ENCODE data around the gene TPCN1. TPM values are rescaled to one million over a fixed set of nuclear protein-coding genes. Genes with fewer than 3 reads are reported as not detected.

TPCN1 gene
- total RNA-seq, 1 experiment from 2014 or later = 13.5 TPM

- Histone ChIP-seq H2AK5ac (ENCODE audit: insufficient read length, low read length) (no peak overlapping the region), H3K9me3 (ENCODE audit: control insufficient read depth, low read depth, low read length) (no peaks in the 10 kb centered on the region), H3T11ph (ENCODE audit: low read length) (no peak overlapping the region), H2AFZ (ENCODE audit: low read length) (no peak overlapping the region), H3K79me1 (ENCODE audit: insufficient read depth, low read depth, low read length, poor library complexity, severe bottlenecking) (no peaks in the 10 kb centered on the region), H3K9ac (ENCODE audit: extremely low read depth, insufficient read length, low read length) (no peak overlapping the region), H2BK5ac (ENCODE audit: insufficient read length, low read length) (no peak overlapping the region), H4K91ac (ENCODE audit: insufficient read length, low read depth, low read length) (no peak overlapping the region), H4K20me1 (ENCODE audit: control insufficient read depth, insufficient read depth, insufficient read length) (no peaks in the 10 kb centered on the region), H3K4me1 (ENCODE audit: insufficient read depth, low read length) (peaks cover 4% of the 10 kb centered on the region; the same call in 1 of the 2 replicates), H2BK15ac (ENCODE audit: low read depth, low read length) (no peak overlapping the region), H3K18ac (ENCODE audit: insufficient read length, low read depth, low read length) (no peak overlapping the region), H4K8ac (replicated peaks; ENCODE audit: insufficient read length, low read depth, low read length) (no peak overlapping the region), H2BK20ac (ENCODE audit: low read depth, low read length, poor library complexity, severe bottlenecking) (no peak overlapping the region), H3K14ac (ENCODE audit: insufficient read depth, low read length) (no peak overlapping the region), H3K79me2 (ENCODE audit: insufficient read depth, low read length) (peaks cover 1% of the 10 kb centered on the region; the same call in 1 of the 2 replicates), H3K27ac (ENCODE audit: insufficient read length, low read depth, low read length) (no peak overlapping the region), H3K4me2 (ENCODE audit: insufficient read depth, insufficient read length, low read length) (no peak overlapping the region), H3K23ac (ENCODE audit: insufficient read length, low read depth, low read length) (no peak overlapping the region), H2BK120ac (ENCODE audit: low read depth, low read length, poor library complexity, severe bottlenecking) (no peak overlapping the region), H2BK12ac (ENCODE audit: insufficient read length, low read depth, low read length) (no peak overlapping the region), H4K5ac (ENCODE audit: insufficient read length, low read depth, low read length) (no peak overlapping the region), H3K27me3 (ENCODE audit: insufficient read depth, low read length) (no peaks in the 10 kb centered on the region), H3K4ac (ENCODE audit: low read depth, low read length) (no peak overlapping the region), H3K56ac (ENCODE audit: insufficient read length, low read depth, low read length) (no peak overlapping the region), H3K23me2 (ENCODE audit: insufficient read length, low read depth, low read length, poor library complexity, severe bottlenecking) (peaks cover 9% of the 10 kb centered on the region)
- H3K4me1 Mint-ChIP-seq = peaks cover 19 to 20% of the 10 kb centered on the region in 2 experiments
- no peak for TF ChIP-seq CTCF (conservative IDR thresholded peaks at IDR 0.05)
- H3K9me3 Mint-ChIP-seq = no peaks in the 10 kb centered on the region
- peaks cover 7 to 20% (median 16%) of the 10 kb centered on the region in 3 experiments for H3K36me3 Mint-ChIP-seq (ENCODE audit: insufficient read depth in 1 of 3, low read depth in 3 of 3)
- H3K27ac Mint-ChIP-seq = no peak overlapping the region
- H3K27me3 Mint-ChIP-seq (ENCODE audit: low read depth) = no peaks in the 10 kb centered on the region
- DNase-seq = no peak
- no CpG with 5 or more reads among the region's 4 CpGs for WGBS (ENCODE audit: extremely low coverage, insufficient read length, low lambda C conversion rate)
- H3K4me3 Mint-ChIP-seq = no peak overlapping the region
Measured at GRCh38 chr12:113224955-113225354, 3.7 kb downstream of the TPCN1 start.

Data from H9 (cell line).